Measurements from ENCODE around the gene FOXI1.

DNA sequence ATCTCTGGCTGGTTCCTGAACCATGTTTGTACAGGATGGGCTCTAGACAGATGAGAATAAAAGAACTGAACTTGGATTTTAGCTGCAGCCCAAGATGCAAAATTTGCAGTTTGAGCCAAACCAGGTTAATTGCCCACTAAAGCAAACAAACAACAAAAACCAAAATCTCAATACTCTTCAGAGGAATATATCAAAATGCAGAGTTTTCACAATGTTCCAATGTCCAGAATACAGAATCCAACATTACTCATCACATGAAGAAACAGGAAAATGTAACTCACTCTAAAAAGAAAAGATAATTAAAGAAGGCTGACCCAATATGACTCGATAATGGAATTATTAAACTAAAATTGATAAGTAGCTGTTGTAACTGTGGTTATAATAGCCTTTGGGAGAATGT lies 20.4 kb downstream of the FOXI1 start:
- TF ChIP-seq, protein P1, sequence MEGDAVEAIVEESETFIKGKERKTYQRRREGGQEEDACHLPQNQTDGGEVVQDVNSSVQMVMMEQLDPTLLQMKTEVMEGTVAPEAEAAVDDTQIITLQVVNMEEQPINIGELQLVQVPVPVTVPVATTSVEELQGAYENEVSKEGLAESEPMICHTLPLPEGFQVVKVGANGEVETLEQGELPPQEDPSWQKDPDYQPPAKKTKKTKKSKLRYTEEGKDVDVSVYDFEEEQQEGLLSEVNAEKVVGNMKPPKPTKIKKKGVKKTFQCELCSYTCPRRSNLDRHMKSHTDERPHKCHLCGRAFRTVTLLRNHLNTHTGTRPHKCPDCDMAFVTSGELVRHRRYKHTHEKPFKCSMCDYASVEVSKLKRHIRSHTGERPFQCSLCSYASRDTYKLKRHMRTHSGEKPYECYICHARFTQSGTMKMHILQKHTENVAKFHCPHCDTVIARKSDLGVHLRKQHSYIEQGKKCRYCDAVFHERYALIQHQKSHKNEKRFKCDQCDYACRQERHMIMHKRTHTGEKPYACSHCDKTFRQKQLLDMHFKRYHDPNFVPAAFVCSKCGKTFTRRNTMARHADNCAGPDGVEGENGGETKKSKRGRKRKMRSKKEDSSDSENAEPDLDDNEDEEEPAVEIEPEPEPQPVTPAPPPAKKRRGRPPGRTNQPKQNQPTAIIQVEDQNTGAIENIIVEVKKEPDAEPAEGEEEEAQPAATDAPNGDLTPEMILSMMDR (IDR thresholded peaks at IDR 0.05; ENCODE audit: extremely low read depth in 1 of 2, insufficient read depth in 1 of 2, low read depth in 1 of 2, low read length in 2 of 2) = no peak
- no peak for TF ChIP-seq POLR2A (IDR thresholded peaks at IDR 0.05; ENCODE audit: low read depth, low read length)
- TF ChIP-seq POLR2AphosphoS5 (IDR thresholded peaks at IDR 0.05; ENCODE audit: insufficient read depth, low read depth, low read length) = no peak
- no peak for TF ChIP-seq GATA2 (IDR thresholded peaks at IDR 0.05; ENCODE audit: insufficient read depth, insufficient read length, low read depth, low read length)
- TF ChIP-seq EZH2 (IDR thresholded peaks at IDR 0.05; ENCODE audit: borderline replicate concordance, low read depth, low read length, severe bottlenecking) = no peak
- TF ChIP-seq, protein P2, sequence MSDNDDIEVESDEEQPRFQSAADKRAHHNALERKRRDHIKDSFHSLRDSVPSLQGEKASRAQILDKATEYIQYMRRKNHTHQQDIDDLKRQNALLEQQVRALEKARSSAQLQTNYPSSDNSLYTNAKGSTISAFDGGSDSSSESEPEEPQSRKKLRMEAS (IDR thresholded peaks at IDR 0.05; ENCODE audit: insufficient read depth, insufficient read length) = no peak
- no peak for TF ChIP-seq MYC (IDR thresholded peaks at IDR 0.05; ENCODE audit: low read depth, low read length)
- TF ChIP-seq FOS (IDR thresholded peaks at IDR 0.05; ENCODE audit: borderline replicate concordance, insufficient read depth, low read length) = no peak
